ENCODE measurements around the gene TGFBR3.

Gene TGFBR3

GRCh38 chr1:91814448-91814847, 71.5 kb downstream of the TGFBR3 start:
- Histone ChIP-seq H2BK12ac (ENCODE audit: low read length) (no peak overlapping the region), H3K27ac (replicated peaks; ENCODE audit: low read length) (no peak overlapping the region), H3K9me3 (replicated peaks in 1 of 2; ENCODE audit: control insufficient read depth in 2 of 2, insufficient read depth in 1 of 2, low read depth in 1 of 2, low read length in 2 of 2) (no peaks in the 10 kb centered on the region), H4K8ac (ENCODE audit: low read depth, low read length) (no peak overlapping the region), H2AFZ (ENCODE audit: low read length) (no peak overlapping the region), H3K18ac (ENCODE audit: low read length) (no peak overlapping the region), H3K27me3 (ENCODE audit: control insufficient read depth in 3 of 3, insufficient read depth in 3 of 3, low read depth in 1 of 3, low read length in 3 of 3) (no peaks in the 10 kb centered on the region), H4K91ac (ENCODE audit: low read depth, low read length, poor library complexity) (no peak overlapping the region), H3K23ac (ENCODE audit: low read depth, low read length, poor library complexity) (no peak overlapping the region), H3K4me1 (ENCODE audit: control insufficient read depth in 2 of 2, insufficient read depth in 1 of 2, low read depth in 1 of 2, low read length in 2 of 2) (peaks cover 9 to 14% of the 10 kb centered on the region in 2 donors), H2BK120ac (ENCODE audit: low read depth, low read length) (no peak overlapping the region), H3K14ac (ENCODE audit: low read length) (no peak overlapping the region), H3K4me3 (ENCODE audit: low read length in 2 of 2) (no peak overlapping the region), H3K9ac (ENCODE audit: low read depth, low read length, poor library complexity) (no peak overlapping the region), H3K36me3 (replicated peaks in 1 of 2; ENCODE audit: control insufficient read depth in 2 of 2, insufficient read depth in 2 of 2, low read length in 2 of 2) (no peaks in the 10 kb centered on the region), H2AK5ac (ENCODE audit: low read depth, low read length) (no peak overlapping the region), H2BK15ac (ENCODE audit: low read length) (no peak overlapping the region), H2BK5ac (ENCODE audit: low read length) (no peak overlapping the region), H3K4ac (ENCODE audit: low read length) (no peak overlapping the region), H3K4me2 (ENCODE audit: insufficient read depth, low read length, poor library complexity, severe bottlenecking) (no peak overlapping the region), H3K79me1 (ENCODE audit: low read depth, low read length) (no peaks in the 10 kb centered on the region)
- no peak for DNase-seq (ENCODE audit: low spot score)
- no CpG with 5 or more reads among the region's 4 CpGs for WGBS, 2 donors (ENCODE audit: extremely low coverage in 2 of 2, insufficient read length in 2 of 2, insufficient replicate concordance in 1 of 2)

- Histone ChIP-seq H2BK5ac (ENCODE audit: low read length) (no peak overlapping the region), H3K4me2 (ENCODE audit: insufficient read depth, low read length, poor library complexity, severe bottlenecking) (no peak overlapping the region), H3K4ac (ENCODE audit: low read length) (no peak overlapping the region), H2BK12ac (ENCODE audit: low read length) (no peak overlapping the region), H3K9me3 (replicated peaks in 1 of 2; ENCODE audit: control insufficient read depth in 2 of 2, insufficient read depth in 1 of 2, low read depth in 1 of 2, low read length in 2 of 2) (no peaks in the 10 kb centered on the region), H3K4me1 (ENCODE audit: control insufficient read depth in 2 of 2, insufficient read depth in 1 of 2, low read depth in 1 of 2, low read length in 2 of 2) (peaks cover 6 to 10% of the 10 kb centered on the region in 2 donors), H4K91ac (ENCODE audit: low read depth, low read length, poor library complexity) (no peak overlapping the region), H4K8ac (ENCODE audit: low read depth, low read length) (no peak overlapping the region), H3K36me3 (replicated peaks in 1 of 2; ENCODE audit: control insufficient read depth in 2 of 2, insufficient read depth in 2 of 2, low read length in 2 of 2) (no peaks in the 10 kb centered on the region), H3K27ac (replicated peaks; ENCODE audit: low read length) (no peak overlapping the region), H3K4me3 (ENCODE audit: low read length in 2 of 2) (no peak overlapping the region), H3K27me3 (ENCODE audit: control insufficient read depth in 3 of 3, insufficient read depth in 3 of 3, low read depth in 1 of 3, low read length in 3 of 3) (no peaks in the 10 kb centered on the region), H3K18ac (ENCODE audit: low read length) (no peak overlapping the region), H3K14ac (ENCODE audit: low read length) (no peak overlapping the region), H3K9ac (ENCODE audit: low read depth, low read length, poor library complexity) (no peak overlapping the region), H2AFZ (ENCODE audit: low read length) (no peak overlapping the region), H2BK120ac (ENCODE audit: low read depth, low read length) (no peak overlapping the region), H2AK5ac (ENCODE audit: low read depth, low read length) (no peak overlapping the region), H3K23ac (ENCODE audit: low read depth, low read length, poor library complexity) (no peak overlapping the region), H2BK15ac (ENCODE audit: low read length) (no peak overlapping the region), H3K79me1 (ENCODE audit: low read depth, low read length) (no peaks in the 10 kb centered on the region)
- WGBS, 2 donors (ENCODE audit: extremely low coverage in 2 of 2, insufficient read length in 2 of 2, insufficient replicate concordance in 1 of 2) = no CpG with 5 or more reads among the region's 7 CpGs
- no peak for DNase-seq (ENCODE audit: low spot score)
Observed at GRCh38 chr1:91813813-91814212, 72.1 kb downstream of the TGFBR3 start.

GRCh38 chr1:91811363-91812025, 74.5 kb downstream of the TGFBR3 start:
- no peak for DNase-seq (ENCODE audit: low spot score)
- H2BK120ac ChIP-seq (ENCODE audit: low read depth, low read length) = no peak overlapping the region
- H3K9ac ChIP-seq (ENCODE audit: low read depth, low read length, poor library complexity) = no peak overlapping the region
- no peak overlapping the region for H4K8ac ChIP-seq (ENCODE audit: low read depth, low read length)
- no peak overlapping the region for H3K4ac ChIP-seq (ENCODE audit: low read length)
- no peak overlapping the region for H2BK15ac ChIP-seq (ENCODE audit: low read length)
- no peaks in the 10 kb centered on the region for H3K27me3 ChIP-seq (ENCODE audit: control insufficient read depth in 3 of 3, insufficient read depth in 3 of 3, low read depth in 1 of 3, low read length in 3 of 3)
- H3K79me1 ChIP-seq (ENCODE audit: low read depth, low read length) = no peaks in the 10 kb centered on the region
- no peak overlapping the region for H2BK5ac ChIP-seq (ENCODE audit: low read length)
- H2AFZ ChIP-seq (ENCODE audit: low read length) = no peak overlapping the region
- H3K9me3 ChIP-seq (replicated peaks in 1 of 2; ENCODE audit: control insufficient read depth in 2 of 2, insufficient read depth in 1 of 2, low read depth in 1 of 2, low read length in 2 of 2) = no peaks in the 10 kb centered on the region
- no peak overlapping the region for H3K4me2 ChIP-seq (ENCODE audit: insufficient read depth, low read length, poor library complexity, severe bottlenecking)
- no peak overlapping the region for H2BK12ac ChIP-seq (ENCODE audit: low read length)
- peaks cover 0 to 2% of the 10 kb centered on the region in 2 donors for H3K4me1 ChIP-seq (ENCODE audit: control insufficient read depth in 2 of 2, insufficient read depth in 1 of 2, low read depth in 1 of 2, low read length in 2 of 2)
- no CpG with 5 or more reads among the region's 3 CpGs for WGBS, 2 donors (ENCODE audit: extremely low coverage in 2 of 2, insufficient read length in 2 of 2, insufficient replicate concordance in 1 of 2)
- H4K91ac ChIP-seq (ENCODE audit: low read depth, low read length, poor library complexity) = no peak overlapping the region
- no peak overlapping the region for H3K27ac ChIP-seq (replicated peaks; ENCODE audit: low read length)
- H3K18ac ChIP-seq (ENCODE audit: low read length) = no peak overlapping the region
- no peak overlapping the region for H3K23ac ChIP-seq (ENCODE audit: low read depth, low read length, poor library complexity)
- H3K36me3 ChIP-seq (replicated peaks in 1 of 2; ENCODE audit: control insufficient read depth in 2 of 2, insufficient read depth in 2 of 2, low read length in 2 of 2) = no peaks in the 10 kb centered on the region
- H3K4me3 ChIP-seq (ENCODE audit: low read length in 2 of 2) = no peak overlapping the region
- H3K14ac ChIP-seq (ENCODE audit: low read length) = no peak overlapping the region
- no peak overlapping the region for H2AK5ac ChIP-seq (ENCODE audit: low read depth, low read length)

- Histone ChIP-seq H3K9me3 (replicated peaks in 1 of 2; ENCODE audit: control insufficient read depth in 2 of 2, insufficient read depth in 1 of 2, low read depth in 1 of 2, low read length in 2 of 2) (no peaks in the 10 kb centered on the region), H2BK15ac (ENCODE audit: low read length) (no peak overlapping the region), H3K23ac (ENCODE audit: low read depth, low read length, poor library complexity) (no peak overlapping the region), H3K27me3 (ENCODE audit: control insufficient read depth in 3 of 3, insufficient read depth in 3 of 3, low read depth in 1 of 3, low read length in 3 of 3) (no peaks in the 10 kb centered on the region), H3K4me3 (ENCODE audit: low read length in 2 of 2) (no peak overlapping the region), H4K91ac (ENCODE audit: low read depth, low read length, poor library complexity) (no peak overlapping the region), H2BK12ac (ENCODE audit: low read length) (no peak overlapping the region), H3K79me1 (ENCODE audit: low read depth, low read length) (no peaks in the 10 kb centered on the region), H3K18ac (ENCODE audit: low read length) (no peak overlapping the region), H2BK120ac (ENCODE audit: low read depth, low read length) (no peak overlapping the region), H2AK5ac (ENCODE audit: low read depth, low read length) (no peak overlapping the region), H3K4ac (ENCODE audit: low read length) (no peak overlapping the region), H3K14ac (ENCODE audit: low read length) (no peak overlapping the region), H3K4me2 (ENCODE audit: insufficient read depth, low read length, poor library complexity, severe bottlenecking) (no peak overlapping the region), H3K36me3 (replicated peaks in 1 of 2; ENCODE audit: control insufficient read depth in 2 of 2, insufficient read depth in 2 of 2, low read length in 2 of 2) (no peaks in the 10 kb centered on the region), H2AFZ (ENCODE audit: low read length) (no peak overlapping the region), H2BK5ac (ENCODE audit: low read length) (no peak overlapping the region), H3K27ac (replicated peaks; ENCODE audit: low read length) (no peak overlapping the region), H3K9ac (ENCODE audit: low read depth, low read length, poor library complexity) (no peak overlapping the region), H3K4me1 (ENCODE audit: control insufficient read depth in 2 of 2, insufficient read depth in 1 of 2, low read depth in 1 of 2, low read length in 2 of 2) (peaks cover 0 to 5% of the 10 kb centered on the region in 2 donors), H4K8ac (ENCODE audit: low read depth, low read length) (no peak overlapping the region)
- no CpG with 5 or more reads among the region's 3 CpGs for WGBS, 2 donors (ENCODE audit: extremely low coverage in 2 of 2, insufficient read length in 2 of 2, insufficient replicate concordance in 1 of 2)
- DNase-seq (ENCODE audit: low spot score) = no peak
Observed at GRCh38 chr1:91809317-91809716, 76.6 kb downstream of the TGFBR3 start.

Data from neuronal stem cell (in vitro differentiated cells).